Upper lobe of left lung (tissue), 4 donors: ENCODE measurements around the gene MYH9.

Experiments
- CTCF ChIP-seq, 6 experiments: fragments of 450-650 bp in 4 of 6; fragments of 200-600 bp in 2 of 6; sonication (generic) in 2 of 6; IDR thresholded peaks; one replicate each; pipeline ENCODE4 v1.5.1; 2016 to 2019; ENCODE audit warnings: antibody characterized with exemption in 6 of 6
- POLR2A ChIP-seq, 4 donors: fragments of 450-650 bp; IDR thresholded peaks; one replicate each; pipeline ENCODE4 v1.5.1; 2016 to 2017; ENCODE audit warnings: antibody characterized with exemption in 4 of 4, mild to moderate bottlenecking in 2 of 4

GRCh38 chr22:36294293-36294620 is 93.5 kb downstream of the MYH9 start:
- TF ChIP-seq POLR2A (IDR thresholded peaks at IDR 0.05) (no peak), CTCF (IDR thresholded peaks at IDR 0.05) (no peak)
